IMR-90 (cell line): ENCODE data around the gene ZNF775. TPM values are rescaled to one million over a fixed set of nuclear protein-coding genes. Genes with fewer than 3 reads are reported as not detected.

Experiments
- ATAC-seq: fragments of 200-7000 bp; cut with Tn5 transposase; 2 replicates; pipeline ENCODE4 v1.9.1; 2020; ENCODE audit warnings: low read depth, mild to moderate bottlenecking, moderate library complexity
- BruUV-seq: library from RNA; stranded (reverse); fragments of 400-500 nt; replicated peaks from 2 replicates; lab custom pipeline; 2021; lab: Mats Ljungman, UMichigan
- CTCF ChIA-PET: fragments of 300-600 bp; formaldehyde crosslinking; extraction: SDS; loops from one replicate; lab custom pipeline; 2021; ENCODE audit warnings: antibody characterized with exemption; lab: Yijun Ruan, JAX
- POLR2A ChIA-PET: fragments of 300-600 bp; sonication (Branson Sonifier 250); formaldehyde crosslinking; loops from one replicate; lab custom pipeline; 2022; ENCODE audit warnings: antibody characterized with exemption; ENCODE audit not compliant: unreplicated experiment; lab: Charles Lee
- DNase-seq: peaks from one replicate; pipeline ENCODE4 v3.0.0; 2013
- H2AFZ ChIP-seq: replicated peaks from 2 replicates; pipeline ENCODE3; 2013; ENCODE audit warnings: low read length, mild to moderate bottlenecking; ENCODE audit not compliant: poor library complexity
- H2AK5ac ChIP-seq: 2 replicates; pipeline ENCODE4 v1.6.1; 2013; ENCODE audit warnings: low read depth, low read length, inconsistent platforms
- H2AK9ac ChIP-seq: replicated peaks from 2 replicates; pipeline ENCODE3; 2013; ENCODE audit warnings: mild to moderate bottlenecking, low read depth, low read length, moderate library complexity; ENCODE audit not compliant: poor library complexity
- H2BK120ac ChIP-seq: 2 replicates; pipeline ENCODE4 v1.6.1; 2013; ENCODE audit warnings: low read depth, low read length, inconsistent platforms
- H2BK15ac ChIP-seq: 3 replicates; pipeline ENCODE4 v1.6.1; 2013; ENCODE audit warnings: low read depth, low read length, inconsistent platforms
- H2BK20ac ChIP-seq: 2 replicates; pipeline ENCODE4 v1.6.1; 2013; ENCODE audit warnings: low read depth, mild to moderate bottlenecking, inconsistent platforms, low read length, moderate library complexity
- H2BK5ac ChIP-seq: 2 replicates; pipeline ENCODE4 v1.6.1; 2013; ENCODE audit warnings: mild to moderate bottlenecking, low read depth, low read length, inconsistent platforms; ENCODE audit not compliant: poor library complexity, severe bottlenecking
- H3K14ac ChIP-seq: replicated peaks from 2 replicates; pipeline ENCODE4 v1.6.1; 2013; ENCODE audit warnings: low read depth, low read length, inconsistent platforms
- H3K18ac ChIP-seq: 2 replicates; pipeline ENCODE4 v1.6.1; 2013; ENCODE audit warnings: low read depth, low read length, control low read depth
- H3K23ac ChIP-seq: 2 replicates; pipeline ENCODE4 v1.6.1; 2013; ENCODE audit warnings: low read depth, low read length, inconsistent platforms
- H3K27ac ChIP-seq: 2 replicates; pipeline ENCODE4 v1.5.1; 2013; ENCODE audit warnings: mild to moderate bottlenecking, control low read depth, low read length; ENCODE audit not compliant: insufficient read depth
- H3K27me3 ChIP-seq: 2 replicates; pipeline ENCODE4 v1.6.1; 2013; ENCODE audit warnings: low read length; ENCODE audit not compliant: control insufficient read depth, insufficient read depth
- H3K36me3 ChIP-seq: 2 replicates; pipeline ENCODE4 v1.6.1; 2013; ENCODE audit warnings: low read length, mixed read lengths; ENCODE audit not compliant: control insufficient read depth, insufficient read depth
- H3K4ac ChIP-seq: 2 replicates; pipeline ENCODE4 v1.6.1; 2013; ENCODE audit warnings: low read depth, low read length, inconsistent platforms
- H3K4me1 ChIP-seq: 2 replicates; pipeline ENCODE4 v1.6.1; 2013; ENCODE audit warnings: low read length, mixed read lengths; ENCODE audit not compliant: control insufficient read depth, insufficient read depth
- H3K4me2 ChIP-seq: 2 replicates; pipeline ENCODE4 v1.6.1; 2013; ENCODE audit warnings: low read depth, mild to moderate bottlenecking, control low read depth, low read length, moderate library complexity
- H3K4me3 ChIP-seq: 2 replicates; pipeline ENCODE4 v1.5.1; 2013; ENCODE audit warnings: low read depth, mild to moderate bottlenecking, control low read depth, low read length, moderate library complexity; ENCODE audit not compliant: insufficient read depth
- H3K56ac ChIP-seq: 2 replicates; pipeline ENCODE4 v1.6.1; 2013; ENCODE audit warnings: low read length, inconsistent platforms; ENCODE audit not compliant: insufficient read depth; ENCODE audit errors: extremely low read depth
- H3K79me1 ChIP-seq, 2 experiments: 2 replicates each; pipeline ENCODE4 v1.6.1; 2013; ENCODE audit warnings: low read length in 2 of 2, inconsistent platforms in 1 of 2, low read depth in 1 of 2
- H3K9ac ChIP-seq: 2 replicates; pipeline ENCODE4 v1.6.1; 2013; ENCODE audit warnings: low read depth, low read length, control low read depth
- H3K9me1 ChIP-seq: 2 replicates; pipeline ENCODE4 v1.6.1; 2013; ENCODE audit warnings: low read length, inconsistent platforms; ENCODE audit not compliant: insufficient read depth
- H3K9me3 ChIP-seq: 2 replicates; pipeline ENCODE4 v1.6.1; 2013; ENCODE audit warnings: low read length; ENCODE audit not compliant: control insufficient read depth, insufficient read depth
- H4K20me1 ChIP-seq: 2 replicates; pipeline ENCODE4 v1.6.1; 2013; ENCODE audit warnings: low read length, inconsistent platforms; ENCODE audit not compliant: insufficient read depth
- H4K5ac ChIP-seq: 2 replicates; pipeline ENCODE4 v1.6.1; 2013; ENCODE audit warnings: mild to moderate bottlenecking, low read depth, low read length, control low read depth
- H4K8ac ChIP-seq, 2 experiments: 2 replicates each; pipeline ENCODE4 v1.6.1; 2013; ENCODE audit warnings: low read depth in 2 of 2, low read length in 2 of 2, control low read depth in 1 of 2, inconsistent platforms in 1 of 2
- H4K91ac ChIP-seq: 2 replicates; pipeline ENCODE4 v1.6.1; 2013; ENCODE audit warnings: low read depth, low read length, inconsistent platforms; ENCODE audit not compliant: insufficient read depth
- BHLHE40 ChIP-seq: fragments of 150-350 bp; IDR thresholded peaks from 2 replicates; pipeline ENCODE4 v1.6.1; 2016; ENCODE audit warnings: mild to moderate bottlenecking, low read depth, low read length
- CEBPB ChIP-seq: IDR thresholded peaks from 2 replicates; pipeline ENCODE4 v1.6.1; 2012; ENCODE audit warnings: low read depth, low read length, improper control_type of control experiment
- CHD1 ChIP-seq: IDR thresholded peaks from 2 replicates; pipeline ENCODE4 v1.6.1; 2012; ENCODE audit warnings: low read depth, low read length, improper control_type of control experiment
- FOS ChIP-seq: fragments of 150-350 bp; IDR thresholded peaks from 2 replicates; pipeline ENCODE4 v1.6.1; 2016; ENCODE audit warnings: low read depth, low read length
- MAFK ChIP-seq: IDR thresholded peaks from 2 replicates; pipeline ENCODE4 v1.6.1; 2012; ENCODE audit warnings: low read depth, low read length, improper control_type of control experiment
- MAZ ChIP-seq: IDR thresholded peaks from 2 replicates; pipeline ENCODE4 v1.6.1; 2012; ENCODE audit warnings: low read depth, mild to moderate bottlenecking, low read length, improper control_type of control experiment, moderate library complexity, borderline replicate concordance
- MXI1 ChIP-seq: IDR thresholded peaks from 2 replicates; pipeline ENCODE4 v1.6.1; 2012; ENCODE audit warnings: low read depth, mild to moderate bottlenecking, low read length, moderate library complexity, borderline replicate concordance
- NFE2L2 ChIP-seq: fragments of 150-350 bp; IDR thresholded peaks from 2 replicates; pipeline ENCODE4 v1.6.1; 2016; ENCODE audit warnings: low read depth, mild to moderate bottlenecking, low read length
- POLR2A ChIP-seq: IDR thresholded peaks from 2 replicates; pipeline ENCODE4 v1.6.1; 2012; ENCODE audit warnings: mild to moderate bottlenecking, low read depth, low read length
- RAD21 ChIP-seq: IDR thresholded peaks from 2 replicates; pipeline ENCODE4 v1.6.1; 2012; ENCODE audit warnings: low read length, improper control_type of control experiment
- RCOR1 ChIP-seq: IDR thresholded peaks from 2 replicates; pipeline ENCODE4 v1.6.1; 2012; ENCODE audit warnings: mild to moderate bottlenecking, low read length, improper control_type of control experiment; ENCODE audit not compliant: insufficient replicate concordance
- RFX5 ChIP-seq: IDR thresholded peaks from 2 replicates; pipeline ENCODE4 v1.8.0; 2012; ENCODE audit warnings: low read depth, mild to moderate bottlenecking, low read length, moderate library complexity
- SMC3 ChIP-seq: fragments of 150-350 bp; IDR thresholded peaks from 2 replicates; pipeline ENCODE4 v1.6.1; 2016; ENCODE audit warnings: low read depth, mild to moderate bottlenecking, antibody characterized with exemption, low read length, moderate library complexity
- WGBS, 2 experiments: methylation state at CpG; one replicate each; pipeline versions ENCODE4 v1.1.5 to v1.1.7; 2013; ENCODE audit warnings: missing lambda C conversion rate in 2 of 2; ENCODE audit not compliant: insufficient read length in 1 of 2; ENCODE audit errors: extremely low coverage in 2 of 2; 5-methylcytosine and 5-hydroxymethylcytosine counted together
- dilution Hi-C: fragments of 300-500 bp; cut with HindIII; formaldehyde crosslinking; loops from one replicate; pipeline ENCODE4 v1.14.3; 2018; ENCODE audit warnings: low sequenced_read_pairs; ENCODE audit not compliant: unreplicated experiment
- in situ Hi-C: fragments of 300-500 bp; cut with MboI; formaldehyde crosslinking; loops from 3 replicates; pipeline ENCODE4 v1.14.3; 2019; ENCODE audit warnings: low sequenced_read_pairs, inconsistent platforms, mixed read lengths
- intact Hi-C: fragments of 100-400 bp; cut with micrococcal nuclease; formaldehyde crosslinking; loops from 2 replicates; pipeline ENCODE4 v1.10.0; 2022
- polyA plus RNA-seq, 3 experiments: library from polyadenylated mRNA; depleted of rRNA; stranded (reverse); fragments of >200 nt; gene quantifications; 2 replicates each; pipeline ENCODE4 v1.2.3, GENCODE V29; 2012; ENCODE audit warnings: low replicate concordance in 1 of 3
- total RNA-seq: library from RNA; depleted of rRNA; stranded (reverse); fragments of >200 nt; gene quantifications from 2 replicates; pipeline ENCODE4 v1.2.3, GENCODE V29; 2012
- TF ChIP-seq, protein P1 (sequence below): conservative IDR thresholded peaks from 2 replicates; pipeline ENCODE4 v1.5.1; 2012; ENCODE audit warnings: mild to moderate bottlenecking, low read depth, low read length, improper control_type of control experiment
- TF ChIP-seq, protein P2 (sequence below): fragments of 150-350 bp; IDR thresholded peaks from 2 replicates; pipeline ENCODE4 v1.6.1; 2016; ENCODE audit warnings: low read depth, mild to moderate bottlenecking, low read length, moderate library complexity, borderline replicate concordance
- TF ChIP-seq, protein P3 (sequence below): fragments of 150-350 bp; IDR thresholded peaks from 2 replicates; pipeline ENCODE4 v1.6.1; 2017; ENCODE audit warnings: mild to moderate bottlenecking, antibody characterized with exemption, low read length, low read depth

Gene ZNF775
- total and polyA plus RNA-seq, 2 of the 4 experiments (the other 2 are of a cell fraction) = 1.4 to 2.6 TPM

DNA sequence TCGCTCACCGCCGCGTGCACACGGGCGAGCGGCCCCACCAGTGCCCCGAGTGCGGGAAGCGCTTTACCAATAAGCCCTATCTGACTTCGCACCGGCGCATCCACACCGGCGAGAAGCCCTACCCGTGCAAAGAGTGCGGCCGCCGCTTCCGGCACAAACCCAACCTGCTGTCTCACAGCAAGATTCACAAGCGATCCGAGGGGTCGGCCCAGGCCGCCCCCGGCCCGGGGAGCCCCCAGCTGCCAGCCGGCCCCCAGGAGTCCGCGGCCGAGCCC is 7.2 kb upstream of the ZNF775 start:
- Histone ChIP-seq H2BK20ac (no peak overlapping the region), H3K23ac (no peak overlapping the region), H2AK9ac (no peak overlapping the region), H2BK120ac (no peak overlapping the region), H4K20me1 (peaks cover 9% of the 10 kb centered on the region), H3K56ac (no peak overlapping the region), H3K14ac (no peak overlapping the region), H3K9ac (no peak overlapping the region), H3K27ac (no peak overlapping the region), H3K27me3 (no peaks in the 10 kb centered on the region), H3K4me1 (peaks cover 18% of the 10 kb centered on the region), H3K4ac (no peak overlapping the region), H3K18ac (no peak overlapping the region), H3K9me3 (no peaks in the 10 kb centered on the region), H3K4me3 (no peak overlapping the region), H3K9me1 (peaks cover 2% of the 10 kb centered on the region; the same call in 1 of the 2 replicates), H2AK5ac (no peak overlapping the region), H2BK5ac (no peak overlapping the region), H4K5ac (no peak overlapping the region), H3K36me3 (peaks cover 38% of the 10 kb centered on the region), H4K91ac (no peak overlapping the region), H2BK15ac (no peak overlapping the region), H2AFZ (no peak overlapping the region), H3K79me1 (peaks cover 21 to 48% of the 10 kb centered on the region in 2 experiments; a peak in 3 of 4 replicates), H3K4me2 (no peak overlapping the region), H4K8ac (no peak overlapping the region)
- ChIA-PET POLR2A (interaction anchor here (0.7 kb wide), 1 partner anchor 37 kb away, joined by 6 read pairs; no protein-coding TSS in a partner anchor), CTCF (interaction anchor here (1.2 kb wide), 1 partner anchor 15 kb away, joined by 3 read pairs; no protein-coding TSS in a partner anchor)
- no peak for ATAC-seq
- intact Hi-C loops (no loop called here), in situ Hi-C loops (no loop called here), dilution Hi-C loops (no loop called here)
- TF ChIP-seq BHLHE40 (no peak), RAD21 (no peak), RCOR1 (no peak), CEBPB (no peak), POLR2A (no peak), NFE2L2 (no peak), MAFK (no peak), CHD1 (no peak), MAZ (no peak), RFX5 (no peak), SMC3 (no peak), FOS (no peak), MXI1 (no peak)
- TF ChIP-seq, protein P1, sequence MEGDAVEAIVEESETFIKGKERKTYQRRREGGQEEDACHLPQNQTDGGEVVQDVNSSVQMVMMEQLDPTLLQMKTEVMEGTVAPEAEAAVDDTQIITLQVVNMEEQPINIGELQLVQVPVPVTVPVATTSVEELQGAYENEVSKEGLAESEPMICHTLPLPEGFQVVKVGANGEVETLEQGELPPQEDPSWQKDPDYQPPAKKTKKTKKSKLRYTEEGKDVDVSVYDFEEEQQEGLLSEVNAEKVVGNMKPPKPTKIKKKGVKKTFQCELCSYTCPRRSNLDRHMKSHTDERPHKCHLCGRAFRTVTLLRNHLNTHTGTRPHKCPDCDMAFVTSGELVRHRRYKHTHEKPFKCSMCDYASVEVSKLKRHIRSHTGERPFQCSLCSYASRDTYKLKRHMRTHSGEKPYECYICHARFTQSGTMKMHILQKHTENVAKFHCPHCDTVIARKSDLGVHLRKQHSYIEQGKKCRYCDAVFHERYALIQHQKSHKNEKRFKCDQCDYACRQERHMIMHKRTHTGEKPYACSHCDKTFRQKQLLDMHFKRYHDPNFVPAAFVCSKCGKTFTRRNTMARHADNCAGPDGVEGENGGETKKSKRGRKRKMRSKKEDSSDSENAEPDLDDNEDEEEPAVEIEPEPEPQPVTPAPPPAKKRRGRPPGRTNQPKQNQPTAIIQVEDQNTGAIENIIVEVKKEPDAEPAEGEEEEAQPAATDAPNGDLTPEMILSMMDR = no peak
- TF ChIP-seq, protein P2, sequence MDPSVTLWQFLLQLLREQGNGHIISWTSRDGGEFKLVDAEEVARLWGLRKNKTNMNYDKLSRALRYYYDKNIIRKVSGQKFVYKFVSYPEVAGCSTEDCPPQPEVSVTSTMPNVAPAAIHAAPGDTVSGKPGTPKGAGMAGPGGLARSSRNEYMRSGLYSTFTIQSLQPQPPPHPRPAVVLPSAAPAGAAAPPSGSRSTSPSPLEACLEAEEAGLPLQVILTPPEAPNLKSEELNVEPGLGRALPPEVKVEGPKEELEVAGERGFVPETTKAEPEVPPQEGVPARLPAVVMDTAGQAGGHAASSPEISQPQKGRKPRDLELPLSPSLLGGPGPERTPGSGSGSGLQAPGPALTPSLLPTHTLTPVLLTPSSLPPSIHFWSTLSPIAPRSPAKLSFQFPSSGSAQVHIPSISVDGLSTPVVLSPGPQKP = no peak
- TF ChIP-seq, protein P3, sequence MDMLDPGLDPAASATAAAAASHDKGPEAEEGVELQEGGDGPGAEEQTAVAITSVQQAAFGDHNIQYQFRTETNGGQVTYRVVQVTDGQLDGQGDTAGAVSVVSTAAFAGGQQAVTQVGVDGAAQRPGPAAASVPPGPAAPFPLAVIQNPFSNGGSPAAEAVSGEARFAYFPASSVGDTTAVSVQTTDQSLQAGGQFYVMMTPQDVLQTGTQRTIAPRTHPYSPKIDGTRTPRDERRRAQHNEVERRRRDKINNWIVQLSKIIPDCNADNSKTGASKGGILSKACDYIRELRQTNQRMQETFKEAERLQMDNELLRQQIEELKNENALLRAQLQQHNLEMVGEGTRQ = no peak
- DNase-seq = no peak
- 93% methylated on average over 27 of the region's 30 CpGs; no CpG with 5 or more reads in 1 of the 2 experiments for WGBS, 2 experiments
- no TSS peak for BruUV-seq
